ENCODE results near the gene CEP72. TPM values are rescaled to one million over a fixed set of nuclear protein-coding genes. Genes with fewer than 3 reads are reported as not detected.
A peak's percentile ranks its signal among the peaks of the same experiment; 100 is the strongest.

The CEP72 gene, protein sequence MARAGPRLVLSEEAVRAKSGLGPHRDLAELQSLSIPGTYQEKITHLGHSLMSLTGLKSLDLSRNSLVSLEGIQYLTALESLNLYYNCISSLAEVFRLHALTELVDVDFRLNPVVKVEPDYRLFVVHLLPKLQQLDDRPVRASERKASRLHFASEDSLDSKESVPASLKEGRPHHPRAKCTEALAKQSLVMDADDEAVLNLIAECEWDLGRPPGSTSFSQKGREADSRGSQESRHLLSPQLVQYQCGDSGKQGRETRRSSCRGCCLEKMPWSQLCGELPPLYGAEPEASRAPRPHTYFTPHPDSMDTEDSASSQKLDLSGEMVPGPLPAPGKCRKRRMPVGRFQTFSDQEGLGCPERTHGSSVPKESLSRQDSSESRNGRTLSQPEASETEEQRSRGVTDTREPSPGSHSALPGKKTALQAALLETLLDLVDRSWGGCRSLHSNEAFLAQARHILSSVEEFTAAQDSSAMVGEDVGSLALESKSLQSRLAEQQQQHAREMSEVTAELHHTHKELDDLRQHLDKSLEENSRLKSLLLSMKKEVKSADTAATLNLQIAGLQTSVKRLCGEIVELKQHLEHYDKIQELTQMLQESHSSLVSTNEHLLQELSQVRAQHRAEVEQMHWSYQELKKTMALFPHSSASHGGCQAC
- polyA plus RNA-seq (2011; rRNA removed) (0.91 and 1.7 TPM in 2 replicates), polyA minus RNA-seq (2011; rRNA and poly(A)+ RNA removed) (2.7 and 4.5 TPM in 2 replicates)

DNA sequence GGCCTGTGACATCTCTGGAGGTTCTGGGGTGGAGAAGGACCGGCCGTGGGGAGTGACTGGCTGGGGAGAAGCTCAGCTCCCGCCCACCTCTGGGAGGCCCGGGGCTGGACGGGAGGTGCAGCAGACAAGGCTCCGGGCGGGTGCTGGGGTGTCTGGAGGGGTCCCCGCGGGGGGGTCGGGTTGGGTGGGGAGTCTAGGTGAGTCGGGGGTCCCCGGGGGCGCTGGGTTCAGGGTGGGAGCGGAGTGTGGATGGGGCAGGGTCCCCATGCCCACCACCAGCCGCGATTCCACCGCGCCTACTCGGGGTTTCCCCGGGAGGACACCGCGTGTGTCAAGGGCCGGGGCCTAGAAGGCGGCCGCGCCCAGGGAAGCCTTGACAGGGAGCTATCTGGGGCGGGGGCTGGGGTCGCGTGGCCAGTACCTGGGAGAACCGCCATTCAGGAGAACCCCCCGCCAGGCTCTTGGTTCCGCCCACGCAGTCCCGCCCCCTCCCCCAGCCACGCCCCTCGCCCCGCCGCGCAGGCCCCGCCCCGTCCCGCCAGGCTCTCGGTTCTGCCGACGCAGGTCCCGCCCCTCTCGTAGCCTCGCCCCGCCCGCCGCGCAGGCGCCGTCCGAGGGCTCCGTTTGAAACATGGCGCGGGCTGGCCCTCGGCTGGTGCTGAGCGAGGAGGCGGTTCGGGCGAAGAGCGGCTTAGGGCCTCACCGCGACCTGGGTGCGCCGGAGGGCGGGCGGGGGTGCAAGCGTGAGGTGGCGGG, at the start of gene CEP72:
Gene CEP72 (plus strand): TSS at position 610 of the 756 bp plus-strand sequence. CDS start 22 bp downstream, at position 632.
- Histone ChIP-seq H3K27me3 (ENCODE audit: control insufficient read depth, insufficient read depth, low read length) (no peaks in the 10 kb centered on the region), H3K4me3 (ENCODE audit: low read depth, low read length) (peak within 1 kb of the TSS; percentile 83), H3K36me3 (ENCODE audit: control insufficient read depth, insufficient read depth, low read length) (no peaks in the 10 kb centered on the region)
- POLR2A ChIA-PET: no interaction called here
- TF ChIP-seq, protein P1, sequence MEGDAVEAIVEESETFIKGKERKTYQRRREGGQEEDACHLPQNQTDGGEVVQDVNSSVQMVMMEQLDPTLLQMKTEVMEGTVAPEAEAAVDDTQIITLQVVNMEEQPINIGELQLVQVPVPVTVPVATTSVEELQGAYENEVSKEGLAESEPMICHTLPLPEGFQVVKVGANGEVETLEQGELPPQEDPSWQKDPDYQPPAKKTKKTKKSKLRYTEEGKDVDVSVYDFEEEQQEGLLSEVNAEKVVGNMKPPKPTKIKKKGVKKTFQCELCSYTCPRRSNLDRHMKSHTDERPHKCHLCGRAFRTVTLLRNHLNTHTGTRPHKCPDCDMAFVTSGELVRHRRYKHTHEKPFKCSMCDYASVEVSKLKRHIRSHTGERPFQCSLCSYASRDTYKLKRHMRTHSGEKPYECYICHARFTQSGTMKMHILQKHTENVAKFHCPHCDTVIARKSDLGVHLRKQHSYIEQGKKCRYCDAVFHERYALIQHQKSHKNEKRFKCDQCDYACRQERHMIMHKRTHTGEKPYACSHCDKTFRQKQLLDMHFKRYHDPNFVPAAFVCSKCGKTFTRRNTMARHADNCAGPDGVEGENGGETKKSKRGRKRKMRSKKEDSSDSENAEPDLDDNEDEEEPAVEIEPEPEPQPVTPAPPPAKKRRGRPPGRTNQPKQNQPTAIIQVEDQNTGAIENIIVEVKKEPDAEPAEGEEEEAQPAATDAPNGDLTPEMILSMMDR (IDR thresholded peaks at IDR 0.05; ENCODE audit: insufficient read depth, low read depth, low read length): no peak
- CTCF ChIA-PET: interaction anchor here (0.7 kb wide), 1 partner anchor 23 kb away, joined by 3 read pairs; no protein-coding TSS in a partner anchor
- peak; percentile 23 for DNase-seq (ENCODE audit: low read depth)

DNA sequence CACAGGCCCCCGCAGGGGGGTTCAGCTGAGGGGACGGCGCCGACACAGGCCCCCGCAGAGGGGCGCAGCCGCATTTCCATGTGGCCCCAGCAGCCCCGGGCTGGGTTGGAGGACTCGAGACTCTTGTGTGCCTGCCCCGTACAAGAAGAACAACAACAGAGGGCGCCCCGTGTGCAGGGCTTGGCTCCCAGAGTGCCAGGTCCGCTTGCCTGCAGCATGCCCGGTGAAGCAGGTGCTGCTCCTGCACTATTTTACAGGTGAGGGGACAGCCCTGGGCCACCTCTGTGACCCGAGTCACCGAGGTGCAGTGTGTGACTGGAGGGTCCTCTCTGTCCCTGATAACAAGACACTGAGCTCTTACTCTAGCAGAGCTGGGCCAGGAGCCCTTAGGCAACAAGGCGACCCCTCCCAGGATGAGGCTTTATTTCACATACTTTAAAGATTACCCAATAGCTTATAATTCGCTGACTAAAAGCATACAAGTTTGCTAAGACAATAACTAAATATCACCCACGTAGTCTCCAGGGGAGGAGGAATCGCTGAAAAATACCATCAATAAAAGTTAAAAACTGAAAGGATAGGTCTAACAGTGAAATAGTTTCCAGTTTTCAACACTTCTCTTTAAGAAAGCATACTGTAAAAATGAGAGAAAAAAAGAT, 46.2 kb upstream of the CEP72 start:
- TF ChIP-seq, protein P1 (IDR thresholded peaks at IDR 0.05; ENCODE audit: insufficient read depth, low read depth, low read length): no peak
- ChIA-PET POLR2A (no interaction called here), CTCF (no interaction called here)
- peaks cover 15% of the 10 kb centered on the region for H3K27me3 ChIP-seq (ENCODE audit: control insufficient read depth, insufficient read depth, low read length)
- no peaks in the 10 kb centered on the region for H3K36me3 ChIP-seq (ENCODE audit: control insufficient read depth, insufficient read depth, low read length)
- DNase-seq (ENCODE audit: low read depth): no peak
- H3K4me3 ChIP-seq (ENCODE audit: low read depth, low read length): no peak overlapping the region

DNA sequence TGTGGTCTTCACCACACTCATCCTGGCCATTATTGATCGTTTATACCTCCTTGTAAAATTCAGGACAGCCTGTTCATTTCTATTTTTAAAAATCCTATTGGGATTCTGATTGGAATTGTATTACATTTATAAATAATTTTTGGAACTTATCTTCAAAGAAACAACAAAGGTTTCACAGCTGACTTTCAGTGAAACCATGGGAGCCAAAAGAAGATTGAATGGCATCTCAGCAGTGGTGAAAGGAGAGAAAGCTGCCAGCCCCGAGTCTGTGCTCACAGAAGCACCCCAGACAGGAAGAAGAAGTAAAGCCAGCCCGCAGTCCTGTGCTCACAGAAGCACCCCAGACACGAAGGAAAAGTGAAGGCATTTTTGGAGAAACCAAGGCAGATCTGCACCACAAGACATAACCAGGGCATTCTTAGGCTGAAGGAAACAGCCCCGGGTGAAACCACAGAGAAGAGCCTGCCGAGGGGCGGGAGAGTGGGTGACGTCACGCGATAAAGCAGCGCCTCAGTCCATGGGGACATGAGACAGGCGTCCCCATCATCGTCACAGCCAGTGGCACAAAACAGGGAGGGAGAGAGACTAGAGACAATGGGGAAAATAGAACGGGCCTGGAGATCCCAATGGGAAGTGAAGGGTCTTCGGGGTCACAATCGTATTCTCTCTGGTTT, 45.4 kb upstream of the CEP72 start:
- ChIA-PET CTCF (no interaction called here), POLR2A (no interaction called here)
- TF ChIP-seq, protein P1 (IDR thresholded peaks at IDR 0.05; ENCODE audit: insufficient read depth, low read depth, low read length): no peak
- Histone ChIP-seq H3K27me3 (ENCODE audit: control insufficient read depth, insufficient read depth, low read length) (peaks cover 15% of the 10 kb centered on the region), H3K4me3 (ENCODE audit: low read depth, low read length) (no peak overlapping the region), H3K36me3 (ENCODE audit: control insufficient read depth, insufficient read depth, low read length) (no peaks in the 10 kb centered on the region)
- DNase-seq (ENCODE audit: low read depth): no peak

DNA sequence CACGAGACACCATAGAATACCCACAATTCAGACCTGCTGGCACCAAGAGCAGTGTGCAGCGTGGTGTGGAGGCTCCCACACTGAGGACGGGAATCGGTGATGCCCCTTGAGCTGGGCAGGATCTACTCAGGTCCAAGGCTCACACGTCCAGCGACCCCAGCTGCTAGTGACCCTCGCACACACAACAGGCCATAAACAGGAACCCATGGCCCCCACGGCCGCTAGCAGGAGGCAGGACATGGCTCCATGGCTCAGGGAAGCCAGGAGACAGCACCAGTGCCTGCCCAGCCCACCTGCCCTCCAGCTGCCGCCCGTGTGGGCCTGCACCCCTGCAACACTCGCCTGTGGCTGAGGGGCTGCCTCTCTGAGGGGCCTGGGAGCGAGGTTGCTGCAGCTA, 44.5 kb upstream of the CEP72 start:
- Histone ChIP-seq H3K36me3 (ENCODE audit: control insufficient read depth, insufficient read depth, low read length) (no peaks in the 10 kb centered on the region), H3K4me3 (ENCODE audit: low read depth, low read length) (no peak overlapping the region), H3K27me3 (ENCODE audit: control insufficient read depth, insufficient read depth, low read length) (peaks cover 20% of the 10 kb centered on the region)
- CTCF ChIA-PET: no interaction called here
- TF ChIP-seq, protein P1 (IDR thresholded peaks at IDR 0.05; ENCODE audit: insufficient read depth, low read depth, low read length): no peak
- no peak for DNase-seq (ENCODE audit: low read depth)
- POLR2A ChIA-PET: no interaction called here
